Measurements from ENCODE around the gene PYGO2. TPM values are rescaled to one million over a fixed set of nuclear protein-coding genes. Genes with fewer than 3 reads are reported as not detected.

Gene PYGO2
- total RNA-seq, 2 experiments from 2014 or later: 44.3 to 47.3 TPM

GRCh38 chr1:154962795-154963330, 1.3 kb upstream of the PYGO2 start:
- POLR2A ChIA-PET: no interaction called here
- BruUV-seq (replicated peaks): no TSS peak
- TF ChIP-seq EZH2phosphoT487 (IDR thresholded peaks at IDR 0.05; ENCODE audit: borderline replicate concordance, low read depth, low read length): no peak
- TF ChIP-seq CTCF (conservative IDR thresholded peaks at IDR 0.05; ENCODE audit: low read length): no peak

GRCh38 chr1:154962156-154962749, 671 bp upstream of the PYGO2 start:
- POLR2A ChIA-PET: interaction anchor here (1.5 kb wide), 1 partner anchor 21 kb away, joined by 4 read pairs; the partner anchor contains the start of gene FLAD1
- DNase-seq (ENCODE audit: low spot score): peak; percentile 65
- TF ChIP-seq CTCF (conservative IDR thresholded peaks at IDR 0.05; ENCODE audit: low read length) (peak; percentile 5; the same call in 1 of the 2 replicates), EZH2phosphoT487 (IDR thresholded peaks at IDR 0.05; ENCODE audit: borderline replicate concordance, low read depth, low read length) (no peak)
- H3K27ac ChIP-seq (ENCODE audit: low read depth, low read length, poor library complexity, severe bottlenecking): peak overlapping the region; percentile 77
- intact Hi-C loops (cut with micrococcal nuclease; ENCODE audit: unreplicated experiment): loop anchor here (5.0 kb wide), 1 partner anchor 100 kb away; the partner anchor contains the start of gene EFNA4
- peaks cover 27% of the 10 kb centered on the region for H3K4me1 ChIP-seq (ENCODE audit: insufficient read depth, low read length, poor library complexity, severe bottlenecking)
- peaks cover 75% of the 10 kb centered on the region for H3K36me3 ChIP-seq (ENCODE audit: insufficient read depth, low read length)
- CTCF ChIA-PET (ENCODE audit: unreplicated experiment): no interaction called here
- no peaks in the 10 kb centered on the region for H3K9me3 ChIP-seq (ENCODE audit: low read length)
- H3K79me2 ChIP-seq (ENCODE audit: insufficient read depth, low read depth, low read length): peaks cover 21% of the 10 kb centered on the region
- no peaks in the 10 kb centered on the region for H3K9me2 ChIP-seq (ENCODE audit: insufficient read depth, low read length)
- peak overlapping the region; percentile 88 for H3K4me2 ChIP-seq (ENCODE audit: low read length)
- H4K20me1 ChIP-seq (ENCODE audit: insufficient read depth, low read length): 0 out of 2 replicates have a peak, but pooled peaks cover 4% of the 10 kb centered on the region
- BruUV-seq (replicated peaks): TSS peak; percentile 85
- H2AFZ ChIP-seq (ENCODE audit: low read length): peak overlapping the region; percentile 61; the same call in 1 of the 2 replicates
- peak overlapping the region; percentile 82 for H3K4me3 ChIP-seq (ENCODE audit: low read depth, low read length, poor library complexity, severe bottlenecking)

More at GRCh38 chr1:154962795-154963330, 1.3 kb upstream of the PYGO2 start:
- H4K20me1 ChIP-seq (ENCODE audit: insufficient read depth, low read length): 0 out of 2 replicates have a peak, but pooled peaks cover 4% of the 10 kb centered on the region
- H3K4me1 ChIP-seq (ENCODE audit: insufficient read depth, low read length, poor library complexity, severe bottlenecking): peaks cover 24% of the 10 kb centered on the region
- H2AFZ ChIP-seq (ENCODE audit: low read length): no peak overlapping the region
- H3K4me2 ChIP-seq (ENCODE audit: low read length): peak overlapping the region; percentile 88
- peak overlapping the region; percentile 82 for H3K4me3 ChIP-seq (ENCODE audit: low read depth, low read length, poor library complexity, severe bottlenecking)
- H3K27ac ChIP-seq (ENCODE audit: low read depth, low read length, poor library complexity, severe bottlenecking): peak overlapping the region; percentile 77
- intact Hi-C loops (cut with micrococcal nuclease; ENCODE audit: unreplicated experiment): loop anchor here (5.0 kb wide), 1 partner anchor 99 kb away; the partner anchor contains the start of gene EFNA4
- no peak for DNase-seq (ENCODE audit: low spot score)
- CTCF ChIA-PET (ENCODE audit: unreplicated experiment): no interaction called here
- peaks cover 75% of the 10 kb centered on the region for H3K36me3 ChIP-seq (ENCODE audit: insufficient read depth, low read length)
- no peaks in the 10 kb centered on the region for H3K9me2 ChIP-seq (ENCODE audit: insufficient read depth, low read length)
- H3K79me2 ChIP-seq (ENCODE audit: insufficient read depth, low read depth, low read length): peaks cover 21% of the 10 kb centered on the region
- no peaks in the 10 kb centered on the region for H3K9me3 ChIP-seq (ENCODE audit: low read length)
